AG04450 (cell line): ENCODE results near the gene JAK1. TPM values are rescaled to one million over a fixed set of nuclear protein-coding genes. Genes with fewer than 3 reads are reported as not detected.

ENCODE experiments used
- CTCF ChIA-PET: fragments of 300-600, 350-600 bp; formaldehyde crosslinking; extraction: SDS; loops from one replicate; lab custom pipeline; 2022; ENCODE audit warnings: antibody characterized with exemption, inconsistent platforms; lab: Charles Lee
- POLR2A ChIA-PET: fragments of 350-600 bp; formaldehyde crosslinking; extraction: SDS; loops from one replicate; lab custom pipeline; 2021; ENCODE audit warnings: antibody characterized with exemption, inconsistent platforms; lab: Yijun Ruan, JAX
- DNase-seq: peaks from one replicate; pipeline ENCODE4 v3.0.0-alpha.2; 2011; ENCODE audit warnings: low read depth, low spot score
- H3K27ac ChIP-seq: one replicate; pipeline ENCODE4 v1.5.1; 2012; ENCODE audit warnings: low read depth, low read length, control low read depth
- H3K27me3 ChIP-seq: one replicate; pipeline ENCODE4 v1.6.0; 2012; ENCODE audit warnings: low read length; ENCODE audit not compliant: control insufficient read depth, insufficient read depth
- H3K4me3 ChIP-seq: 2 replicates; pipeline ENCODE4 v1.5.1; 2011; ENCODE audit warnings: mild to moderate bottlenecking, low read depth, low read length, control low read depth
- H3K9me3 ChIP-seq: 2 replicates; pipeline ENCODE4 v1.5.1; 2012; ENCODE audit warnings: low read length; ENCODE audit not compliant: control insufficient read depth, insufficient read depth
- polyA plus RNA-seq: library from polyadenylated mRNA; depleted of rRNA; stranded (reverse); fragments of >200 nt; gene quantifications from 2 replicates; pipeline ENCODE4 v1.2.3, GENCODE V29; 2011
- TF ChIP-seq, protein P1 (sequence below): IDR thresholded peaks from 2 replicates; pipeline ENCODE4 v1.5.1; 2011; ENCODE audit warnings: low read depth, low read length, control low read depth, inconsistent platforms

JAK1 gene
- polyA plus RNA-seq, 1 experiment: 141 TPM

DNA sequence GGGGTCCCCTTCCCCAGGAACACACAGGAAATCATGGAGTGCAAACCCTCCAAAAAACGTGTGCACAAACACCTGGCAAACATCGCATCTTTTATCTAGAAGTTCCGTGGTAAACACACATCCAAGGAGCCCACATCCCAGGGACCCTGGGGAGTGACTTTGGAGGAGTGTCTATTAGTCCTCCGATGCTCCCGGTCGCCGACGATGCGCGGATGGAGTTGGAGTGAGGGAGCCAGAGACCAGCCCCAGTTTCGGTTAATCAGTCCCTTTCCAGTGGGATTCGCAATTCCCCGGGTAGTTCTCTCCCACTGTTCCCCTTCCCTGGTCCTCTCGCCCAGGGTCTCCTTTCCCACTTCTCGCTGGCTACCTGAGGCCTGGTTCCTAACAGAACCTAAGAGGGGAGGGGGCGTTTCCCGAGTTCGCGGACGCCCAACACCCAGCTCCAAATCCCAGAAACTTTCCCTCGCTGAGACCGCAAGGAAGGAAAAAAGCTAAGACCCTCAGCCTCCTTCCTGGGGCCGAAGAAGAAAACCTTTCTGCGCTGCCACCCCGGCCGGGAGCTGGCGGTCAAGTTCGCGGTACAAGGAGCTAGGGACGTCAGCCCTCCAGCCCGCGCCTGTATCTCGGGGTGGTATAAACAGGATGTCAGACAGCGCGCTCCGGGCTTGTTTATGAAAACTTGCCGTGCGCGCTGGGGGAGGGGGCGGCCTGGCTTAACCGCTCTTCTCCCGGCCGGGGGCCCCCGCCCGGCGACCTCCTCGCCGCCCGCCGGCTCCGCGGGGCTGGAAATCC, 787 bp downstream of the JAK1 start:
- H3K27ac ChIP-seq: peak overlapping the region; percentile 87
- H3K9me3 ChIP-seq: no peaks in the 10 kb centered on the region
- peak; percentile 39 for DNase-seq
- peak overlapping the region; percentile 89 for H3K4me3 ChIP-seq
- no peaks in the 10 kb centered on the region for H3K27me3 ChIP-seq
- ChIA-PET POLR2A (interaction anchor here (0.5 to 2.2 kb wide), 5 partner anchors 27 to 142 kb away, joined by 3 to 24 read pairs (median 4); no protein-coding TSS in a partner anchor), CTCF (interaction anchor here (0.8 to 1.1 kb wide), 2 partner anchors 55 to 696 kb away, joined by 3 read pairs; no protein-coding TSS in a partner anchor)
- TF ChIP-seq, protein P1, sequence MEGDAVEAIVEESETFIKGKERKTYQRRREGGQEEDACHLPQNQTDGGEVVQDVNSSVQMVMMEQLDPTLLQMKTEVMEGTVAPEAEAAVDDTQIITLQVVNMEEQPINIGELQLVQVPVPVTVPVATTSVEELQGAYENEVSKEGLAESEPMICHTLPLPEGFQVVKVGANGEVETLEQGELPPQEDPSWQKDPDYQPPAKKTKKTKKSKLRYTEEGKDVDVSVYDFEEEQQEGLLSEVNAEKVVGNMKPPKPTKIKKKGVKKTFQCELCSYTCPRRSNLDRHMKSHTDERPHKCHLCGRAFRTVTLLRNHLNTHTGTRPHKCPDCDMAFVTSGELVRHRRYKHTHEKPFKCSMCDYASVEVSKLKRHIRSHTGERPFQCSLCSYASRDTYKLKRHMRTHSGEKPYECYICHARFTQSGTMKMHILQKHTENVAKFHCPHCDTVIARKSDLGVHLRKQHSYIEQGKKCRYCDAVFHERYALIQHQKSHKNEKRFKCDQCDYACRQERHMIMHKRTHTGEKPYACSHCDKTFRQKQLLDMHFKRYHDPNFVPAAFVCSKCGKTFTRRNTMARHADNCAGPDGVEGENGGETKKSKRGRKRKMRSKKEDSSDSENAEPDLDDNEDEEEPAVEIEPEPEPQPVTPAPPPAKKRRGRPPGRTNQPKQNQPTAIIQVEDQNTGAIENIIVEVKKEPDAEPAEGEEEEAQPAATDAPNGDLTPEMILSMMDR: no peak

DNA sequence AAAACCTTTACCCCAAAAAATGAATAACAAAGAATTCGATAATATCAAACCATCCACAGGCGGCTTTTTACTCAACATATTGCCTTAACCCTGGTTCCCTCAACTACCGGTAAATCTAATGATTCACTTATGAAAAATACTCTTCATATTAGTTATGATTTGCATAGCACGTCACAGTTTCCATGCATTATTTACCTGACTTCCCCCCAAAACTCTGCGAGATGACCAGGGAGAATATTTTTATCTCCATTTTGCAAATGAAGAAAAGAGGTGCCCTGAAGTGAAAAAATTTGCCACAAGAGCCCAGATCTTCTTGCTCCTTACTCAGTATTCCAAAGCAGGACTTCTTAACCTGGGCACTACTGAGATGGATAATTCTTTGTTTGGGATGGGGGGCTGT, 2.9 kb downstream of the JAK1 start:
- TF ChIP-seq, protein P1: no peak
- H3K9me3 ChIP-seq: no peaks in the 10 kb centered on the region
- POLR2A ChIA-PET: no interaction called here
- DNase-seq: no peak
- H3K27ac ChIP-seq: no peak overlapping the region
- CTCF ChIA-PET: no interaction called here
- H3K4me3 ChIP-seq: no peak overlapping the region
- no peaks in the 10 kb centered on the region for H3K27me3 ChIP-seq

DNA sequence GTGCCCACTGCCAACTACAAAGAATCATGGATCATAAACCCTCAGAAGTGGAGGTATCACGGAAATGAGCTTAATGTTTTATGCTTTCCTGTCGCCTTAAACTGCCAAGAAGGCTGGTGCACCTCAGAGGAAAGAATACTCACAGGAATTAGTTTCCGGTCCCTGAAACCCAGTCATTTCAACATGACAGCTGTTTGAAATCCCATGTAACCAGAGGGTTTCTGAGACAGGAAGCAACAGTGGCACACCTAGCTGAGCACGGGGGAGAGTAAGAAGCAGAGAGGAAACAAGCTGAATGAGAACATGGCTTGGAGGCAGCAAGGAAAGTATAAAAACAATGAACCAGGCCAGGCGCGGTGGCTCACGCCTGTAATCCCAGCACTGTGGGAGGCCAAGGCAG, 3.9 kb downstream of the JAK1 start:
- Histone ChIP-seq H3K4me3 (no peak overlapping the region), H3K27ac (no peak overlapping the region), H3K9me3 (no peaks in the 10 kb centered on the region), H3K27me3 (no peaks in the 10 kb centered on the region)
- POLR2A ChIA-PET: no interaction called here
- TF ChIP-seq, protein P1: no peak
- no peak for DNase-seq
- CTCF ChIA-PET: interaction anchor here (1.0 to 1.4 kb wide), 2 partner anchors 58 to 1386 kb away, joined by 3 to 4 read pairs; no protein-coding TSS in a partner anchor

DNA sequence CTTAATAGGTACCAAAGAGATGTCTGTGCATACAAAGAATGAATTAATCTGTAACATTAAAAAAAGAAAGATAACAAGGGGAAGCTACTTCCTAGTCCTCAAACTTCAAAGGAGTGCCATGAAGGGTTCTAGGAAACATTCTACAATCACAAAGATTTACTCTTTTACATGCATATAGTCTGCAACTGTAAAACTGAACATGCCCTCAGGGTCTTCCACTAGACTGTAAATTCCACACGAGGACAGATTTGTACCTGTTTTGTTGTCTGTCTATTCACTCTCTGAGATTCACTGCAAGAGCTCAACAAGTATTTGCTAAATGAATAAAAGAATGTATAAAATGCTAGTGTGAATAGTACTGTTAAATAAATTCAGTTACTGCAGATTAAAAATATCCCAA, 4.4 kb downstream of the JAK1 start:
- no peak for DNase-seq
- no peak overlapping the region for H3K27ac ChIP-seq
- H3K27me3 ChIP-seq: no peaks in the 10 kb centered on the region
- TF ChIP-seq, protein P1: no peak
- CTCF ChIA-PET: interaction anchor here (0.6 to 1.4 kb wide), 3 partner anchors 59 to 1385 kb away, joined by 3 to 6 read pairs (median 4); no protein-coding TSS in a partner anchor
- H3K9me3 ChIP-seq: no peaks in the 10 kb centered on the region
- POLR2A ChIA-PET: no interaction called here
- no peak overlapping the region for H3K4me3 ChIP-seq

DNA sequence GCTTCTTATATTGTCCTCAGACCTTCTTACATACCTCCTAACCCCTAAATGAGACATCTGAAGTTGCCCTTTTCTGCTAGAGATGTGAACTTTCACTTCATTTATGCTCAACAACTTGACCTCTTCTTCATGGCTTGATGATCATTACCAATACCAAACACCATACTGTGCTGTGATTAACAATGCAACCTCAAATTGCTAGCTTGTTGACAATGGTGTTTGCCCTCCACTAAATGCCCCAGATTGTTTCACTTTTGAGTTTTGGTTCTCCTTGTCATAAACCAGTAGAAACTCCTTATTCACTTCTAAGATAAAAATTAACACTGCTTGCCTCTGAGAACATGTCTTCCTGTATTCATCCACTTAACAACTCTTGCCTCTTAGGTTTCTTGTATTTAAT, 5.6 kb downstream of the JAK1 start:
- CTCF ChIA-PET: interaction anchor here (0.6 kb wide), 1 partner anchor 30 kb away, joined by 6 read pairs; no protein-coding TSS in a partner anchor
- POLR2A ChIA-PET: no interaction called here
- no peak for DNase-seq

More for the DNA sequence above, 5.6 kb downstream of the JAK1 start:
- H3K27ac ChIP-seq: no peak overlapping the region
- TF ChIP-seq, protein P1: no peak
- H3K9me3 ChIP-seq: no peaks in the 10 kb centered on the region
- no peak overlapping the region for H3K4me3 ChIP-seq
- no peaks in the 10 kb centered on the region for H3K27me3 ChIP-seq
